Measurements from ENCODE around the gene TCF7L1.

TCF7L1 gene

DNA sequence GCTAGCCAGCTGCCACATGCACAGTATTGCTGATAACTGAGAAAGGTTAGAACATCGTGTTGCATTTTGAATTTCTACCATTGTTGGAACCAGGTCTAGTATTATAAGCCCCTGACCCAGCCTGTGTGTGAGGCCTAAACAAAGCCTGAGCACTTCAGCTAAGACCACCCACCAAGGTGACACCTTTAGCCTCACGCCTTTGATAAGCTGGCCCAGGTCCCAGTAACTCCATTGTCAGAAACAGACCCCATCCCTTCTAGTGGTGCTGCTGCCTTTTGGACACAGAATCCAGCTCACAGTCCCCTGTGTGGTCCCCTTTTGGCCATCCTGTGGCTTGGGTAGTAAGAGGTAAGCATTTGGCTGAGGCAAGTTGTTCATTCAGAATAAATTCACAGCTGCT is 223.0 kb downstream of the TCF7L1 start:
- DNase-seq (ENCODE audit: low spot score) = no peak

DNA sequence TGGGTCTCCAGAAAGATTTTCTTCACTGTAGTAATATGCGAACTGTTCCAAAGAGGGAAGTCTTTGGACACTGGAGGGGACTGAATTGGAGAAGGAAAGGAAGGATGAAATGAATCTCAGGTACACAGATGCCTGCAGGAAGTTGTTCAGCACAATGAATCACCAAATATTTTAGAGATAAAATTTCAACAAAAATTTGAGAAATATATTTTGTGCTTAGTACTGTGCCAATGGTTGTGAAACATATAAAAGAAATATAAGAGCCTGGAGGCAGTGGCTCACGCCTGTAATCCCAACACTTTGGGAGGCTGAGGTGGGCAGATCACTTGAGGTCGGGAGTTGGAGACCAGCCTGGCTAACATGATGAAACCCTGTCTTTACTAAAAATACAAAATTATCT is 224.5 kb downstream of the TCF7L1 start:
- no peak for DNase-seq (ENCODE audit: low spot score)
